HG03342 (cell line): ENCODE measurements around the gene CNTNAP5.

Source experiments
- ATAC-seq: cut with Tn5 transposase; IDR thresholded peaks from one replicate; pipeline ENCODE4 v1.9.1; 2021; ENCODE audit warnings: mild to moderate bottlenecking, moderate library complexity; ENCODE audit not compliant: unreplicated experiment

The CNTNAP5 gene

DNA sequence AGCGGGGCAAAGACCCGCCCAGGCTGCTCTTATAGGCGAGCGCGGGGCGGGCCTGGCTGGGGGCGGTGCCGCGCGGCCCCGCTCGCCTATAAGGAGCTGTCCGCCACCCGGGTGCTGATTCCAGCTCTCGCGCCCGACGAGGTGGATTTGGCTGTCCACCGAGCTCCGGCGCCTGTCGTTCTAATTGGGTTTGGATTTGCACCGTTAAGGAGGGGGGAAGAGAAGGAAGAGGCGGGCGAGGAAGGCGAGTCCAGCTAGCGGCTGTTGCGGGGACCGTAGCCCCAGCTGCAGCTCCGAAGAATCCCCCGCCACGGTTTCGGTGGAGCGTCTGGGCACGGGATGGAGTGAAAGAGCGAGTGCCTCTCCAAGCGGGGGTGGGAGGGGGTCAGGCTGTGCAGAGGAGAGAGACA lies at the start of gene CNTNAP5:
CNTNAP5 (plus strand) TSS at position 117 of the 410 bp plus-strand sequence. CDS start 364 bp downstream, outside the sequence.
- no peak for ATAC-seq

DNA sequence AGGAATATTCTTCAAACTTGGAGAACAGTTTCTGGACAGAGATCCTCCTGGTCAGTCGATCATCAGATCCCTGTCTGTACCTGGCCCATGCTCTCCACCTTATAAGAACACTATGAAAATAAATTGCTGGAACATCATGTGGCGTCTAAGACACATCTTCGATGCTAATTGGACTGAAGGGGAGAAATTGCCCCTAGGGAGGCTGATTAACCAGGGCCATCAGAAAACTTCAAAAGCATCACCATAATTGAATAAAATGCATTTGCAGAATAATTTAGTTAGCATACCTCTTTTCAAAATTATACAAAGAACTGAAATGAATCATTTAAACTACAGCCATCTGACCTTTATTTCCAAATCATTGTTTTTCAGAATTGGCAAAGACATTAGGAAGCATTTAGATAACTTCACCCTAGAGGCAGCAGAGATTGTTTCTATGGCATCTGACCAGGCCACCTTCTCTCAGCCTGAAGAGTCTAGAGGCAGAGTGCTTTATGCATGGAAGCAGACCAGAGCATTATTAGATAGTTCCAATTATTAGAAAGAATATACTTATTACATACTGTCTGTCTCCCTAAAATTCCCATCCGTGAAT lies 48.9 kb upstream of the CNTNAP5 start:
- no peak for ATAC-seq

DNA sequence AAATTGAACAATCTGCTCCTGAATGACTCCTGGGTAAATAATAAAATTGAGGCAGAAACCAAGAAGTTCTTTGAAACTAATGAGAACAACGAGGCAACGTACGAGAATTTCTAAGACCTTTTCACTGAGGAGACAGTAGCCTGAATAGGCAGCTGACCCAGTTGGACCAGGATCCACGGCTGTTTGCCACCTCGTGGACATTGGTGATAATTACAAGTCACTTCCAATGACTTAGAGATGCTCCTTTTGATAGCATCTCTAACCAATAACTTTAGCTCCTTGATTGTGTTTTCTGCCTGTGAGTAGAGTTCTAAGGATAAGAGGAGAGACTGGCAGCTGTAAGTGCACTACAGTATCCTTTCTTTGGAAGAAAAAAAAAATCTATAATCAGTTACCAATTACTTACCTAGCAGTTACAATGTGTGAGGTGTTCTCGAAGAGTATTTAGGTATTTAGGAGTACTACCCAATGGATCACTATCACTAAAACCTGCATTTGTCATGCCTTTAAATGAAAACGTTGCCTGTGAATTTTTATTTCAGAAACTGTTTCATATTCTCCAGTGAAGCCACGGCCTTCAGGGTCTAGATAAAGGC lies 31.3 kb upstream of the CNTNAP5 start:
- peak; percentile 92 for ATAC-seq

DNA sequence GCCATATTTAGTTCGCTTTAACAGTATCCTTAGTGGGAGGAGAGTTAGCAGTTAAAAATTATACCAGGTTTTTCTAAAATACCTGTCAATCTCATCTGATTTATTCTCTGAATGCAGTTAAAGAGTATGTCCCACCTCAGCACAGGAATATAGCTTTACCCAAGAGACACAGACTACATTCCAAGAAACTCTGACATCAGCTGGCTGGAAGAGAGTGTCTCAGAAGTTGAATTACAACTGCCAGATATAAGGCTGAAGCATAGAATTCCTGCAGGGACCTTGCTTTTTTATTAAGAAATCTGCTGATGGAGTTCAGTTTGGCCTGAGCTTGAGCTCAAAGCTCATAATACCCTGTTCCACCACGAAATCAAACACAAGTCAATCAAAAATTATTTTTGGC lies 25.4 kb upstream of the CNTNAP5 start:
- no peak for ATAC-seq

DNA sequence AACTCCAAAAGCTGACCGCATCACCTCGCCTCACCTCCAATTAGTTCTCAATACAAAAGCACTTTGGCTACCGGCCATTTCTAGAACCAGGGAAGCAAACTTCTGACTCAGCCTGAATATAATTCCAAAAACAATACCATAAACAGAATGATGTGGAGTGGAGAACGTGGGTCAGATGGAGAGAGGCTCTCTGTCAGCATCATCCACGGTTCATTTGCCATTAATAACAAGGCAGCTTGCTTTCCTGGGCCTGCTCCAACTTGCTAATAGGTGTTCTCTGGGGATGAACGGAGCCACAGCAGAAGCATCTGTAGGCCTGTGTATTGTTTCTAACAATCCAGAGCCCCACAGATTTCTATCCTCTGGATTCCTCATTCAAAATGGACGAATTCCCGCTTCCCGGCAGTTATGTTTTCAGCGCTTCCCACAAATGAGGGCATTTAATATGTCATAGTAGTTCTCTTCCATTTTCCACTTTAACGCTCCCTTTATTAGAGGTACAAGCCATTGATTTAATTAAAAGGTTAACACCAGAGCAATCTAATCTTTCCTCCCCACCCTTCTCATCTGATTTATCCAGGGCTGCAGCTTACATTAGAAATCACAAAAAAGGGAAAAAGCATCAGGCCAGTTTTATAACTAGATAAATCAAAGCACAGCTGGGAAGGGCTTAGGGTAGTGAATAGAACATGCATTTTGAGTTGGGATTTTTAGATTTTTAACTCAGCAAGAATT lies 23.2 kb upstream of the CNTNAP5 start:
- no peak for ATAC-seq

DNA sequence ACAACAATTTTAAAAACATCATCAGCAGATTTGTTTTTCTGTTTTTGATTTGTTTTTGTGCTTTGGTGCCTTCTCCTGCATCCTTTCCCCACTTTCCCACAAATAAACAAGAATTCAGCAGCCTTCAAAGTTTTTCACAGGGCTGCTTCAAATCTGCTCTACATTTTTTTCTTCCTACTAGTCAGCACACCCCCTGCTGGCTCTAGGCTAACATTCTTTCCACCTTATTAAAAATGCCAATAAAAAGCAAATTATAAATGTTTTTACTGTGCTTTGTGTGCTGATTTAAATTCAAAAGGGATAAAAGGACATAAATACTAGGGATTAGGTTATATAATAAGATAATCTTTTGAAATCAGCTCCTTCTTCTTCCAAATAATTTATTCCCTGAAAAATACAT lies 6.2 kb upstream of the CNTNAP5 start:
- ATAC-seq, result no peak

DNA sequence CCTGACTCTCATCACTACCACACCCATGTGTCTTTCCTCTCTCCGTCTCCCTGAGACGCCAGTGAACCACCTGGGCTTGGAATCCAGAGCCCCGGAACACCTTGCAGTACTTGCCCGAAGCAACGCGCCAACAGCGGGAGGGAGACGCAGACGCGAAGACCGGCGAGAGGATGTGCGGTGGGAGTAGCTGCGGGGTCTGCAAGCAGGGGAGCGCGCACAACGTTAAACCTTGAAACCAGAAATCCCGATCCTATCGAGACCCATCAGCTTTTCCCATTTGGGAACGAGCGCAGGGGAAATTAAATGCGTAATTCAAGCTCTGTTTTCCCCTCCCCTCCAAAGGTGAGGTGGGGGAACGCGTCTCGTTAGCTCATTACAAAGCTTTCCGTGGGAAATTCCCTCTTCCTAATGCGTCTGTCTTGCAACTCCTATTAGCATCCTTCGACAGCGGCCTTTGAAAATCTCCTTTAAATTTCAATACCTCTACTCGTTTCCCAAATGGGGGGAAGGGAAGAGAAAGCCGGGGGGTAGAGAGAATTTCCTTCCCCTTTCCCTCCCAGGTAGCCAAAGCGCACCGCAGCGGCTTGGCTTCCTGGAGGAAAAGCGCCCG lies 421 bp upstream of the CNTNAP5 start:
- no peak for ATAC-seq

DNA sequence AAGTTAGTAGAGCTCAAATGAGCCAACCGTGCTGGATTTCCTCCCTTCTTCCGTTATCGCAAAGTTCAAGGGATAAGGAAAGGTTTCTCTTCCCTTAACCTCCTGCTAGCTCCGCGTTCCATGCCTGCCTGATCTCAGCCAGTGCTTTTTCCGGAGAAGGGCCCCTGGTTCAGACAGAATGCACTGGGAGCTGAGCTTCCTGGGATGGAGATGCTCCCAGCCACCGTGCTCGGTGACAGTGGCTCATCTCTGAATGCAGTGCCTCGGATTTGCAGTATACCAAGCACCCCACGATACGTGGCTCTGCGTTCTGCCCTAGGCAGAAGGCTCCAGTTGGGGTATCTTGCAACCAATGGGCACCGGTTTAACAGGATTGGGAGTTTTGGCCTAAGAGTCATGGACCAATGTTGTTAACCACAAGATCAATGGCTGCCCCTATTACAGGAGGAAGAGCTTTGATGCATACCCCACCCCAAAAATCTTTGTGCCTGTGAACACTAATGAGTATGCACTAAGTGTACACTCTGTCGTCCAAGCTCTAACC lies 876 bp downstream of the CNTNAP5 start:
- no peak for ATAC-seq

DNA sequence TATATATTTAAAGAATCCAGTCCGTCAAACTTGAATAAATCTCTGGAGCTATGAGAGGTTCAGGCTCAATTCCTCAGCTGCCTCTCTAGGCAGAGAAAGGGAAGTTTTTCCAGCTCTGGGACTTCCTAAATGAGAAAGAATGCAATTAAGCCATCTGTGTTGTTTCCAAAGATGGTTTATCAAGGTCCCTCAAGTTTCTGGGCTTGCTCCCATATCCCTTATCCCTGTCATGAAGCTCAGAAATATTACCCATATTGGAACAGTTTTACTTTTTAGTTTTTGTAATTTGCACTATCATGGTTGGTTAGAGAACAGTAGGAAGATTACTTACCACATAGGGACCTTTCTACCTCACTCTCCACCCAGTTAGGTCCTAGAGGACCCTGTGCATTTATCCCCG lies 1.4 kb downstream of the CNTNAP5 start:
- no peak for ATAC-seq

DNA sequence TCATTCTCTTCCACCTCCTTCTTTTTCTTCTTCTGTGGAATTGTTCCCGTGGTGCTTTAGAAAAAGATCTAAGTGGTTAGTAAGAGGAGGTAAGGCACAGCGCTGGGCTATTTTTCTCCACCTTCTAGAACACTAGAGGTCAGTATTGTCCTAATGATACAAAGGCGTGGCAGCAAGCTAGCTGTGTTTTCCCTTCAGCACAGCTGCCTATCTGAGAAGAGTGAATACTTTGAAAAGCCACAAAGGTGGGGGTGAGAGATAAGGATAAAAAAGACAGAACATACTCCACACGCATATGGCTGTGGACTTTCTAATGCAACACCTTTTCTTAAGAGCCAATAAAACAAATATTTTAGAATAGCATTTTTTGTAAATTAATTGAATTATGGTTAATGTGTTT lies 2.1 kb downstream of the CNTNAP5 start:
- ATAC-seq, result peak; percentile 83

DNA sequence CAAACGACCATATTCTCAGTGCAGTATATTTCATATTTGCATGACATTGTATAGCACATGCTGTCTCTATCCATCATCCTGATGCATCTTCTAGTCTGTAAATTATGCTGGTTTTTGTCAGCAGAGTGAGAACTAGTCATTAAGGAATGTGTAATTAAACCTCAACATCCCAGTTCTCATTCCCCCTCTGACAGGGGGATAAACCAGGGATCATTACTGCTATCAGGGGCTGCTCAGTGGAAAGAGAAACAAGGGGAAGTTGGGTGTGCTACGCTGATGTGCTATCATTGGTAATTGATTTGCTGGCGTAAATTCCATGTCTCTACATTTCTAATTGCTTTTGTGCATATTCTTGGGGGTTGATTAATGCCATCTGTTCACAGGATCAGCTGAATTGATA lies 7.7 kb downstream of the CNTNAP5 start:
- ATAC-seq, result no peak

DNA sequence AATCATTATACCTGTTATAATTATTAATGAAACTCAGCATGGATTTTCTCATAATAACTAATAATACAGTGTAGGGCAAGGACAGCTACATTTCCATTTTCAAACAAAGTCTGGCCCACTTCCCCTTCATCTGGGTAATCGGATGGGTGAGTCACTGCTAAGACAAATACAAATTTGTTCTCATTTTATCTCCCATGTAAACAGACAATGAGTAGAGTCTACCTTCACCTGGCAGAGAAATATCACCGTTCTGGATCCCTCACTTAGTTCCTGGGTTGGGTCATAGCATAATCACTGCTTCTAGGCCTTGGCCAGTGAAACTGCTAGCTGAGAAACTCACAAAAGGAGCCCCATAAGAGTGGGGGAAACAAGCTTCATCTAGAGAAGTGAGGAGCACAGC lies 9.2 kb downstream of the CNTNAP5 start:
- ATAC-seq, result no peak

DNA sequence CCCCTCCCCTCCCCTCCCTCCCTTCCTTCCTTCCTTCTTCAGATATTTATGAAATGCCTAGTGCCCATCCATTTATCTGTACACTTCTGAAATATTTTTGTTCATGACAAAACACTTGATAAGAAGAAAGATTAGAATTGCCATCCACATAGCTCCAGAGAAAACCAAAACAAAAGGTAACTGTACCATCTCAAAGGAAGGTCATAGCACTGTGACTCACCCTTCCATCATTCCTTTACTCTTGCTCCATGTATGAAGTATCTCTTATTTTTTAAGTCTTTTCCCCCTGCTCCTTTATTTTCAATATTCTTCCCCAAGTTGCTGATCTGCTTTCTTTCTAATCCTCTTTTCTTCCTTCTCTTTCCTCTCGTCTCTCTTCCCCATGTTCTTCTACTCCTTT lies 9.9 kb downstream of the CNTNAP5 start:
- no peak for ATAC-seq

DNA sequence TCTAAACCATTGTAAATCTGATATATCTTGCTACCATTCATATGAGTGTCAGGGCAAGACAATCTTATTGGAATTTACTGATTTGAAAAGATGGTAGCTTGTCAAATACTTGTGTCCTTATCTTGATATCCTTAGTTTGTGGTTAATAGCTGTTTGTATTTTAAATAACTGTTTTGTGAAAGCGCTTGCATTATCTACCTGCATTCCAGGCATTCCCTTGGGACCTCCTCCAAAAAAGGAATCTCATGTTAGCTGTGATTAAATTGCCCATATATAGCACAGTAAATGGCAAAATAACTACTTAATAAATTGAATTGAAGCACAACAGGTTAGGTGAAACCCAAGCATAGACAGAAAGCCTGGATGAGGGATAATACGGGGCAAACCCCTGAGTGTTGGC lies 13.9 kb downstream of the CNTNAP5 start:
- no peak for ATAC-seq

DNA sequence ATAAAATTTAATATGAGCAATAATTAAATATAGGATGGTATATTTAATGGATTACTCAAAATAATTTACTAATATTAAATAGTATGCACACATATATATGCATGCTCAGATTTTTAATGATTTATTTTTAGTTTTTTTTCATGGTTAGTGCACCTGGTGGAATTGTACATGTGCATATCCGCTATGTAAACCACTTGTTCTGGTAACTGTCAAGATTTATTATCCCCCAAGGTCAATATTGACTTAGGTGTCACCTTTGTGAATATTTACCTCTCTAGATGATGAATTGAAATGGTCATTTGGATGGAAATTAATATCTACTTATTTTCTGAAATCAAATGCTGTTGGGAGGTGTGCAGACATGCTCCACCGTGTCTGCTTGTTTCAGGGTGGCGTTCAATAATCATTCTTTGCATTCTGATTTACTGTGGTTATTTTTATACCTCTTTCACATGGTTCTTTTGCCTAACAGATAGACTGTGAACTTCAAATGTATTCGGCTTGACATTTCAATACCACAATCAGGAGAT lies 14.7 kb downstream of the CNTNAP5 start:
- no peak for ATAC-seq

DNA sequence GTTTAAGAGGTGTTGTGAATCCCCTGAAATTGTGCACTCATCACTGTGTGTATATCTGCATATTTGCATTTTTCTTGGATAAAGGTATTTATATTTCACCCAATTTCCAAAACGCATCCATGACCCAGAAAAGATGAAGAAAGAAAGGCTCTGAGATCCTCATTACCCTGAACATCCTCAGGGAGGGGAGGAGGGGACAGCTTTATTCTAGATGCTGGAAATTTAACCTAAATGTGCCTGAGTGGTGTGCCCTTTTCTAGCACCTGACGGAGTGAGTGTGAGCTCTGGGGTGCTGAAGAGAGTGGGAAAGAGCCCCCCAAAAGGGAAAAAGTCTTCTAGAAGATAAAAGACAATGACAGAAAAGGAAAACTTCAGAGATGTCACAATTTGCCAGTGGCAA lies 20.8 kb downstream of the CNTNAP5 start:
- ATAC-seq, result no peak

DNA sequence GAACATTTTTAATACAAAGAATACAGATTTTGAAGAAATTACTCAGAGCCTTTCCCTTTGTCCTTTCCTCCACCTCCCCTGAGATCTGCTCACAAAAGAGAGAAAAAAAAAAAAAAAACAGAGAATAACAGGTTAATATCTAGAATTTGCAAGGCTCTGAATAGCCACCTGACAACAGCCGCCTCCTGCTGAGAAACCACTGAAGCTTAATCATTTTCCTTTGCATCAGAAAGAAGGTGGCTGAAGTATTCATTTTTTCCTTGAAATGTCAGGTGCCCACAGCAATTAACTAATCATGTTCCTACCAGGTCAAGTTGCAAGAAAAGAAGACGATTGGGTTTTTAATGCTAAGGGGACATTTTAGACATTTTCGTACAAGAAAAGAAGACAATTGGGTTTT lies 21.2 kb downstream of the CNTNAP5 start:
- ATAC-seq, result no peak

DNA sequence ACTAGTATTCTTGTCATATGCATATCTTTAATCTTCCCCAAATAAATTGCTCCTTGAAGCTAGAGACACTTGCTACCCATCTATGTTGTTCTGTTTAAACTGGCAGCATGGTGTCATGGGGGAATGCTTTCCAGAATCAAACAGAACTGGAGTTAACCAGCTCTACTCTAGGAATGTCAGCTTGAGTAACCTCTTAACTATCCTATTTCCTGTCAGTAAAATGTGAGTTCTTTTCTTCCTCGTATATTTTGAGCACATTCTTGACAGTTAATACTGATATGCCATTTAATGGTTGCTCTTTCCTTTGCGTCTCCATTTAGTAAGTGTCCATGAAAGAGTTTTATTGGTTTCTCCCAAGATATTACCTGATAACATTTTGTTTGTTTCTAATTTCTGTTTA lies 23.0 kb downstream of the CNTNAP5 start:
- no peak for ATAC-seq

DNA sequence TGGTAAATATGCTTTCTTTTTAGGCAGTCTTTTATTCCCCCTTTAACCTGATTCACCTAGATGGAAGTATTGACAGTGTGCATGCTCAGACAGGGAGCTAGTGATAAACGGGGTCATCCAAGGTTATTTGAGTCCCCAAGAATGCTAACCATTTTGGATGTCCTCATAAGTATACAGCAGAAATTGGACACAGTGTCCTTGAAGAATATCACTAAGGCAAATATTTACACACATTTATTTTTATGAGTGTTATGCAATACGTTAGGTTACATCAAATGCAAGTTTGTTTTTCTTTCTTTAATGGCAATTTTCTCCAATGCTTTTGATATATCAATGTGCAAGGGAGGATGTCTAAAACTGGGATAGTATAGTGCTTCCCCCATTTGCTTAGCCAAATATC lies 23.6 kb downstream of the CNTNAP5 start:
- no peak for ATAC-seq

DNA sequence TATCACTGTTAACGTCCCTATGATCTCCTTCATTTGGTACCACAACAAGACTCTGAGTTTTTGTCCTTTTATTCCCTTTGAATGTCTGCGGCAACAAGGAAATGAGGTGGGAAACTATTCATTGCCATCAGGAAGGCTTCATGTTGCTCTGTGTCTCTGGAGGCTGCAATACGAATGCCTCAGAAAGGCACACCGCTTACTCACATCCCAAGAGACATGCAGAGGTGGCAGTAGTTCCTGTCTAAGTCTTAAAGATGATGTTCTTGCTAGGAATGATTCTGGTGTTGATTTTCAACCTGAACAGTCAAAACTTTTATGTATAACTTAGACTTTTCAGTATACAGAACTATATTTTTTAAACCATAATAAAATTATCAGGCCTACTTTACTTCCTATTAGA lies 24.0 kb downstream of the CNTNAP5 start:
- ATAC-seq, result no peak

DNA sequence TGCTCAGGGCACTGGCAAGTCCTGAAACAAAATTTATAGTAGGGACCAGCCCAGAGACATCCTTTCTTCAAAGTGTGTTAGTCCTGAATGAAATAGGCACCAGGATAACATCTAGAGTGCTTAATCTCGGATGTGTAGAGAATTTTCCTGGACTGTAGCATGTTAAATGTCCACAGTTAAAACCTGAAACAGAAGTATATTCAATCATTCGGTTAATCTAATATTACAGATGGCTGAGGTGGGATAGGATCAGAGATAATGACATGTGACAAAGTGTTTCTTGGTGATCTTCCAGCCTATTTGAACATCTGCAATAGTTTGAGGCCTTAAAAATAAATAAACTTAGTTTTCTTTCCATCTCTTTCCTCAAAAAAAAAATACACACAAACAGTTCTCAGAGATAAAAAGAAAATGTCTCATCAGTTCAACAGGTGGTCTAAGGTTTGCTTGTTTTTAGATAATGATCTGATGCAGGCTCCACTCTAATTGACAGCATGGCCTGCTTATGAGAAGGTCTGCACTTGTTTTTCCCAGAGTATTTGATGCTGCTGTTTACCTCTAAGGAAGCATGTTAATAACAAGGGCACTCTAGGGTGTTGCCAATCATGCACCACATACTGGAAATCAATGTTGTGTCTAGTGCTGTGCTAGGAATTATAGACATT lies 25.9 kb downstream of the CNTNAP5 start:
- ATAC-seq, result no peak
